BLaER1 (cell line): ENCODE data around the gene RIMS3.
"Not testable (repeated sequence)": the region's sequence is repeated elsewhere in the genome, so short reads cannot be mapped to it uniquely, and the experiment has no call there.

ENCODE experiments used
- H3K27ac ChIP-seq: shearing (Covaris generic); formaldehyde crosslinking; 2 replicates; pipeline ENCODE4 v1.8.1; 2022
- H3K27me3 ChIP-seq: shearing (Covaris generic); formaldehyde crosslinking; 2 replicates; pipeline ENCODE4 v1.8.1; 2022
- H3K36me3 ChIP-seq: shearing (Covaris generic); formaldehyde crosslinking; 2 replicates; pipeline ENCODE4 v1.8.1; 2022
- H3K4me1 ChIP-seq: shearing (Covaris generic); formaldehyde crosslinking; 2 replicates; pipeline ENCODE4 v1.8.1; 2022
- H3K4me2 ChIP-seq: shearing (Covaris generic); formaldehyde crosslinking; 2 replicates; pipeline ENCODE4 v1.8.1; 2022
- H3K4me3 ChIP-seq: shearing (Covaris generic); formaldehyde crosslinking; 2 replicates; pipeline ENCODE4 v1.8.1; 2022
- H3K9ac ChIP-seq: shearing (Covaris generic); formaldehyde crosslinking; 2 replicates; pipeline ENCODE4 v1.8.1; 2022
- H3K9me3 ChIP-seq: shearing (Covaris generic); formaldehyde crosslinking; 2 replicates; pipeline ENCODE4 v1.8.1; 2022
- H4K20me1 ChIP-seq: shearing (Covaris generic); formaldehyde crosslinking; 2 replicates; pipeline ENCODE4 v1.8.1; 2022
- Cebpa-rat ChIP-seq: shearing (Covaris generic); IDR thresholded peaks from 2 replicates; pipeline ENCODE4 v1.8.1; 2022

RIMS3 gene

DNA sequence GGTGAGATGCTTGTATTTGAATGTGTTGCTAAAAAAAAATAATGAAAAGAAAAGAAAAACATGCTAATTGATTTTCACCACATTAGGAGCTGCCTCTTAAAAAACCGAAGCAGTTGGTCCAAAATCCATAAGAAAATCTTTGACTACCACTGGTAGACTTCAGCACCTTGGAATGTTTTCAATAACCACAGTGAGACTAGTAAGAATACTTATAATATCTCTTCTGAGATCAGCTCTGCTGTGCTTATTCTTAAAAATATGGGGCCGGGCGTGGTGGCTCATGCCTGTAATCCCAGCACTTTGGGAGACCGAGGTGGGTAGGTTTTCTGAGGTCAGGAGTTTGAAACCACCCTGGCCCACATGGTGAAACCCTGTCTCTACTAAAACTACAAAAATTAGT, 41.1 kb upstream of the RIMS3 start:
- H3K4me2 ChIP-seq, result no peak overlapping the region
- TF ChIP-seq Cebpa-rat, result no peak
- no peak overlapping the region for H3K27ac ChIP-seq
- H3K4me3 ChIP-seq, result no peak overlapping the region
- peaks cover 44% of the 10 kb centered on the region for H3K4me1 ChIP-seq
- H3K9ac ChIP-seq, result no peak overlapping the region
- peaks cover 23% of the 10 kb centered on the region for H4K20me1 ChIP-seq
- peaks cover 16% of the 10 kb centered on the region; the same call in 1 of the 2 replicates for H3K36me3 ChIP-seq
- H3K27me3 ChIP-seq, result no peaks in the 10 kb centered on the region
- H3K9me3 ChIP-seq, result peaks cover 22% of the 10 kb centered on the region

DNA sequence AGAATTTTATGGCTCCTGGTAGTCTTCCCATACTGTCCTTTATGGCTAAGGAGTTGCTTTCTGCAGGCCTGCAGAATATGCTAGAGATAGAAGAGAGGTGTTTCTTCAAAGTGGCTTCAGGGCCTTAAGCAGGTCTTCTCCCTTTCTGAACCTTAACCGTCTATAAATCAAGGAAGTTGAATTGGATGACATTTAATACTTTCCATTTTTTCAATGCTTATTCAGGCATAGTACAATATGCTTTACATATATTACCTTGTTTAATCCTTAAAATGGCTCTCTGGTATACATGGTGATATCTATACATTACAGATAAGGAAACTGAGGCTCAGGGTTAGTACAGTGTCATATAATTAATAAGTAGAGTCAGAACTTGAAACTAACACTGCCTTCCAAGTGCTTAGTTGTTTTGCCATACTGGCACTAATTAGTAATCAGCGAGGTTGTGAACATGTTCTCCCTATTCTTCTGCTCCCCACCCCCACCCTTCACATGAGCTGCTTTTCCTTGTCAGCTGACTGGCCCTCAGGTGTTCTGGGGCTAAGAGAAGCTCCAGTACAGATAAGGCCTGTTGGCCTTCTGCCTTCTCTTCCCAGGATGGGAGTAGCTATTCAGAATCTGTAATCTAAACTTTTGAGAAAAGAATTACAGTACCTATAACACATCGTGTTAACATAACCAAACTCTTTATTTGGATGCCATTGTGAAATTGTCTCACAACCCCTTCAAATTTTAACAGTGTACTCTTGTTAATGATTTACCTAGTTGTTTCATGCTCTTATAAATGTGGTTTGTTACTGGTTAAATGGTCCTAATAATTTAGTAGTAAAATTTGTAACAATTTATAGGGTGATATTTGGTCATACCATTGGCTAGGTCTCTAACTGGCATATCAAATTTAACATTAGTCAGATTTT, 39.6 kb upstream of the RIMS3 start:
- no peak overlapping the region for H3K9ac ChIP-seq
- no peak overlapping the region for H3K4me3 ChIP-seq
- H4K20me1 ChIP-seq, result peaks cover 27% of the 10 kb centered on the region
- no peak overlapping the region for H3K4me2 ChIP-seq
- peaks cover 40% of the 10 kb centered on the region for H3K4me1 ChIP-seq
- H3K36me3 ChIP-seq, result peaks cover 16% of the 10 kb centered on the region
- no peak for TF ChIP-seq Cebpa-rat
- no peak overlapping the region for H3K27ac ChIP-seq
- no peaks in the 10 kb centered on the region for H3K27me3 ChIP-seq
- H3K9me3 ChIP-seq, result peaks cover 22% of the 10 kb centered on the region

DNA sequence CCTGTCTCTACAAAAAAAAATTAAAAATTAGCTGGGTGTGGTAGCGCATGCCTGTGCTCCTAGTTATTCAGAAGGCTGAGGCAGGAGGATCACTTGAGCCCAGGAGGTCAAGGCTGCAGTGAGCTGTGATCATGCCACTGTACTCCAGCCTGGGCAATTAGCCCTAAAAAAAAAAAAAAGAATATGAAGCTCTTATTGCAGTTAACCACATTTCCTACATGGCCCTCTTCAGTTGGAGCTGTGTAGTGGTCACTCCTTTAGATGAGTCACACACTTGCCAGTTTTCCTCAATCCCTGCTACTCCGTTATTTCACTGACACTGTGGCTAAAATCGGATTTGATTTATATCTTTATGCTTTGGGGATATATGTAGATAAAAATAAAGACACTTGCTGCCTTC, 37.8 kb upstream of the RIMS3 start:
- no peak for TF ChIP-seq Cebpa-rat
- H3K4me2 ChIP-seq, result no peak overlapping the region

DNA sequence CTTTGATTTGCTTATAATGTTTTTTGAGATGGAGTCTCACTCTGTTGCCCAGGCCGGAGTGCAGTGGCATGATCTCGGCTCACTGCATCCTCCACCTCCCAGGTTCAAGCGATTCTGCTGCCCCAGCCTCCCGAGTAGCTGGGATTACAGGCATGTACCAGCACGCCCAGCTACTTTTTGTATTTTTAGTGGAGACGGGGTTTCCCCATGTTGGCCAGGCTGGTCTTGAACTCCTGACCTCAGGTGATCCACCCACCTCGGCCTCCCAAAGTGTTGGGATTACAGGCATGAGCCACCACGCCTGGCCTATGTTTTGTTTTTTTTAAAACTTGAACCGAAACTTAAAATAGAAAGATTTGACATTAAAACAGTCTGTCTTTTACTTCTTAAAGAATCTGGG, 37.3 kb upstream of the RIMS3 start:
- Histone ChIP-seq H3K36me3 (peaks cover 23% of the 10 kb centered on the region), H3K9me3 (peaks cover 22% of the 10 kb centered on the region), H4K20me1 (peaks cover 44% of the 10 kb centered on the region), H3K4me1 (peaks cover 34% of the 10 kb centered on the region)
- H3K9ac ChIP-seq, H3K4me3 ChIP-seq, H3K4me2 ChIP-seq, H3K27ac ChIP-seq, H3K27me3 ChIP-seq: not testable (repeated sequence)

More for the DNA sequence above, 37.8 kb upstream of the RIMS3 start:
- Histone ChIP-seq H3K4me1 (peaks cover 36% of the 10 kb centered on the region), H3K4me3 (no peak overlapping the region), H3K27me3 (no peaks in the 10 kb centered on the region), H3K36me3 (peaks cover 18% of the 10 kb centered on the region), H3K27ac (no peak overlapping the region), H4K20me1 (peaks cover 40% of the 10 kb centered on the region), H3K9me3 (peaks cover 22% of the 10 kb centered on the region), H3K9ac (no peak overlapping the region)

DNA sequence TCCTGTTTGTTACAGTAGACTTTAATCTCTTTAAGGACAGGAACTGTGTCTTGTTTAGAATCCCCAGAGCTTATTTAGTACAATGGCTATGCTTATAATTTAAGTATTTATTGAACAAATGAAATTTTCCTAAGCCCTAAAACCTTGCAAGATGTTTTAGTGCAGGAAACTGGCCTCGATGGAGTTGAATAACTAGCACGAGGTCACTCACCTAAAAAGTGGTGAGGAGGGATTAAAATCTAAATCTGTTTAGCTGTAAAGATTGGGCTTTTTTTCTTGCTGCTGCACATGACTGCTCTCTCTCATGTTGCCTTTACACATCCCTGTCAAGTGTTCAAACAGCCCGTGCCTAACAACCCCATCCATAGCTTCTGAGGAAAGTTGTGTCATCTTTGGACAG, 36.2 kb upstream of the RIMS3 start:
- Histone ChIP-seq H4K20me1 (peaks cover 56% of the 10 kb centered on the region), H3K27me3 (no peaks in the 10 kb centered on the region), H3K4me3 (no peak overlapping the region), H3K36me3 (peaks cover 27% of the 10 kb centered on the region), H3K27ac (no peak overlapping the region), H3K4me2 (peak overlapping the region; percentile 38), H3K4me1 (peaks cover 34% of the 10 kb centered on the region), H3K9me3 (peaks cover 12% of the 10 kb centered on the region), H3K9ac (0 out of 2 replicates have a peak overlapping the region, but pooled peaks have one; percentile 32)
- no peak for TF ChIP-seq Cebpa-rat

DNA sequence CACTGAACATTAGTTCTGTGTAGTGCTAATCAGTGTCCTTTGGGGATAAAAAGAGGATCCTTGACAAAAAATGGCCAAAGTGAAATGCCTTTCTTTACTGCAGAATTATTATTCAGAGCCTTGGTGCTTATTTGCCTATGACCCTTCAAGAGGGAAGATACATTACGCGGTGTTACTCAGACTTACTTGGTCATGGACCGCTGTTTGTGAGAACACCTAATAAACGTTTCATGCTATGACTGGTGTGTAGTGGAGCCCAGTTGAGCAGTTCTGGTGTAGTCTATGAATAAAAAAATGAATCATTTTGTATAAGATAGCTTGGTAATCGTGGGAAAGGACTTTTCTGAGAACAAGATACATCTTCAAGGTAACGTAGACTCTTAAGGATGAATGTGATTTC, 34.3 kb upstream of the RIMS3 start:
- no peak for TF ChIP-seq Cebpa-rat
- no peaks in the 10 kb centered on the region for H3K9me3 ChIP-seq
- no peaks in the 10 kb centered on the region for H3K27me3 ChIP-seq
- H3K4me1 ChIP-seq, result peaks cover 37% of the 10 kb centered on the region
- no peak overlapping the region for H3K9ac ChIP-seq
- H3K36me3 ChIP-seq, result peaks cover 22% of the 10 kb centered on the region
- H4K20me1 ChIP-seq, result peaks cover 63% of the 10 kb centered on the region
- no peak overlapping the region for H3K4me2 ChIP-seq
- H3K27ac ChIP-seq, result no peak overlapping the region
- H3K4me3 ChIP-seq, result no peak overlapping the region

DNA sequence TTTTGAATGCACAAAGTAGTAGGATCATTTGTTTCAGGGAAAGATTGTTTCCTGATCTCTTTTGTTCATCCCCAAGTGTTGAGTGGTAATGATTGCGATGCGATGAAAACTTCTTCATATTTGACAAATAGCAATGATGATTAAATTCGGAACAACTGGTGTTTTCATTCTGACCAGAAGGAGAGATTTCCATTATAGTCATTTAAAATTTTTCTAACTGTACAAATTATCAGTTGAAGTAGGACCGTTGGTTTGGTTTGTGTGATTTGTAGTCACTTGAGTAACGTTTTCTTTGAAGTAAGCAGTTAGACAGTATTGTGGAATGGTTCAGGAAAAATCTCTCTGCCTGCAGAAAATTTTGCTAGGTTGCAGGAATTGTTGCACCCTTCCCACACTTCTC, 32.0 kb upstream of the RIMS3 start:
- H3K9ac ChIP-seq, result no peak overlapping the region
- H3K4me3 ChIP-seq, result no peak overlapping the region
- no peak for TF ChIP-seq Cebpa-rat
- peaks cover 60% of the 10 kb centered on the region for H3K4me1 ChIP-seq
- peaks cover 22% of the 10 kb centered on the region for H3K36me3 ChIP-seq
- H3K9me3 ChIP-seq, result no peaks in the 10 kb centered on the region
- H4K20me1 ChIP-seq, result peaks cover 63% of the 10 kb centered on the region; the same call in 1 of the 2 replicates
- H3K4me2 ChIP-seq, result no peak overlapping the region
- H3K27ac ChIP-seq, result no peak overlapping the region
- no peaks in the 10 kb centered on the region for H3K27me3 ChIP-seq

DNA sequence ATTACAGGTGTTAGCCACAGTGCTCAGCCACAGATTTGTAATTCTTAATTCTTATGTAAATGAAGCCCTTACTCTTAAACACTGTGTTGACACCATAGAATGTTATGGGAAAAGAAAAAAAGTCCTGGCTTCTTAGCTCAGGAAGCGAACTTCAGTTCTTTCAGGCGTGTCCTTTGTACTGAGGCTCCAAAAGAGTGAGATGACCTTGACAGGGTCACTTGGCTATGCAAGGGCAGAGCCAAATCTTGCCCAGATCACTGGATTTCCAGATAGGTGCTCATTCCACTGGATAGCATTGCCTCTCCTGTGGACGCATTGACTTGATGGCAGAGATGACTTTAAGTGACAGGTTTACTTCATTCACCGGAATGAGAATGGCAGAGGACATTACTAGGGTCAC, 30.8 kb upstream of the RIMS3 start:
- peaks cover 22% of the 10 kb centered on the region for H3K36me3 ChIP-seq
- H3K4me2 ChIP-seq, result no peak overlapping the region
- no peaks in the 10 kb centered on the region for H3K9me3 ChIP-seq
- peaks cover 48% of the 10 kb centered on the region for H3K4me1 ChIP-seq
- no peaks in the 10 kb centered on the region for H3K27me3 ChIP-seq
- H3K4me3 ChIP-seq, result no peak overlapping the region
- H4K20me1 ChIP-seq, result peaks cover 51% of the 10 kb centered on the region; the same call in 1 of the 2 replicates
- no peak overlapping the region for H3K27ac ChIP-seq
- no peak for TF ChIP-seq Cebpa-rat
- no peak overlapping the region for H3K9ac ChIP-seq

DNA sequence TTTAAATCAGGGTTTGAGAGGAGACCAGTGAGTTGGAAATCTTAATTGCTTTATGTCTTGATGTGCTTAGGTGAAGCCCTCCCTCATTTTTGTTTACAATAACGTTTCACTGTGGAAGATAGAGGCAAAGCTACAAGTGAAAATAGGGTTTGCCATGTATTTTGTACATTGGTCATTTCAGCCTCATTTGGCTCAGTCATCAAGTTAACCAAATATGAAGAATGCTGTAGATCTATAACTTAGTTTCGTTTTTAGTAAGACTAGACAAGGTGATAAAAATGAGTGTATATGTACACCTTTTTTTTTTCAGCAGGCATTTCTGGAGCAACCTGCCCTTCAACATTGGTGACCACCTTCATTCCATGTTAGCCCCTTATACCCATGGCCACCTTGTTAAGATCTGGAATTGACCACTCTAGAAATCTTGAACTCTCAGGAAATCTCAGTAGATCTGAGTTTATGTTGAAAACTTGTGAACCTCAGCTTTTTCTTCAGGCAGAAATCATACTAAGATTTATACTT, 28.9 kb upstream of the RIMS3 start:
- no peaks in the 10 kb centered on the region for H3K9me3 ChIP-seq
- peaks cover 38% of the 10 kb centered on the region for H4K20me1 ChIP-seq
- no peak for TF ChIP-seq Cebpa-rat
- no peak overlapping the region for H3K9ac ChIP-seq
- H3K4me1 ChIP-seq, result peaks cover 47% of the 10 kb centered on the region
- peaks cover 22% of the 10 kb centered on the region; the same call in 1 of the 2 replicates for H3K36me3 ChIP-seq
- no peak overlapping the region for H3K27ac ChIP-seq
- H3K4me3 ChIP-seq, result no peak overlapping the region
- H3K27me3 ChIP-seq, result no peaks in the 10 kb centered on the region
- H3K4me2 ChIP-seq, result no peak overlapping the region

DNA sequence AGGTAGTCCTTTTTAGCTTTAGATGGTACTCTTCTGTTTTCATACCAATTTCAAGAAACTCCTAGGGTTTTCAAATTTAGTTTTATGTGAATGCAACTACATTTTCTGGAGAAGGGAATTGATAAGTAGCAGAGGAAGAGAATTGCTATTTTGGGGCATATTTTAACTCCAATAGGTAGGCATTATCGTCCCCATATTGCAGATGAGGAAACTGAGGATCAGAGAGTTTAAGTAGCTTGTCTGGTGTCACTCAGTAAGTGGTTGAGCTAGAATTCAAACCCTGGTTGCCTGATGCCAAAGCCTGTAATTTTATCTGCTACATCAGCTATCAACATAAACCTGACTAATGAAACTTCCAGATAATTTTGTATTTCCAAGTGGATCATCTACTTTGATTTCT, 27.9 kb upstream of the RIMS3 start:
- peaks cover 22% of the 10 kb centered on the region; the same call in 1 of the 2 replicates for H3K36me3 ChIP-seq
- no peak overlapping the region for H3K27ac ChIP-seq
- H3K9me3 ChIP-seq, result no peaks in the 10 kb centered on the region
- H3K4me1 ChIP-seq, result peaks cover 37% of the 10 kb centered on the region
- peaks cover 30% of the 10 kb centered on the region for H4K20me1 ChIP-seq
- no peaks in the 10 kb centered on the region for H3K27me3 ChIP-seq
- H3K4me3 ChIP-seq, result no peak overlapping the region
- H3K4me2 ChIP-seq, result peak overlapping the region; percentile 90
- TF ChIP-seq Cebpa-rat, result no peak
- peak overlapping the region; percentile 100; the same call in 1 of the 2 replicates for H3K9ac ChIP-seq
